ENCODE measurements around the gene ATXN2.

ATXN2 gene

GRCh38 chr12:111454716-111455447 lies 144.2 kb downstream of the ATXN2 start:
- Histone ChIP-seq H3K27me3 (ENCODE audit: insufficient read depth, low read depth, severe bottlenecking) (no peaks in the 10 kb centered on the region), H3K4me3 (ENCODE audit: low read depth, low read length) (no peak overlapping the region), H3K27ac (no peak overlapping the region), H3K9me3 (ENCODE audit: severe bottlenecking) (no peaks in the 10 kb centered on the region), H3K36me3 (peaks cover 50% of the 10 kb centered on the region)
- DNase-seq: no peak
- TF ChIP-seq CTCF (IDR thresholded peaks at IDR 0.05; ENCODE audit: low read depth, low read length): no peak

- no peaks in the 10 kb centered on the region for H3K9me3 ChIP-seq (ENCODE audit: severe bottlenecking)
- H3K36me3 ChIP-seq: peaks cover 50% of the 10 kb centered on the region
- no peak overlapping the region for H3K27ac ChIP-seq
- no peak for DNase-seq
- H3K4me3 ChIP-seq (ENCODE audit: low read depth, low read length): no peak overlapping the region
- H3K27me3 ChIP-seq (ENCODE audit: insufficient read depth, low read depth, severe bottlenecking): no peaks in the 10 kb centered on the region
- no peak for TF ChIP-seq CTCF (IDR thresholded peaks at IDR 0.05; ENCODE audit: low read depth, low read length)
Measured at GRCh38 chr12:111454311-111454710, 144.8 kb downstream of the ATXN2 start.

- Histone ChIP-seq H3K36me3 (peaks cover 54% of the 10 kb centered on the region), H3K27ac (no peak overlapping the region), H3K4me3 (ENCODE audit: low read depth, low read length) (no peak overlapping the region), H3K9me3 (ENCODE audit: severe bottlenecking) (no peaks in the 10 kb centered on the region), H3K27me3 (ENCODE audit: insufficient read depth, low read depth, severe bottlenecking) (no peaks in the 10 kb centered on the region)
- TF ChIP-seq CTCF (IDR thresholded peaks at IDR 0.05; ENCODE audit: low read depth, low read length): no peak
- DNase-seq: no peak
Measured at GRCh38 chr12:111453071-111453989, 145.8 kb downstream of the ATXN2 start.

- Histone ChIP-seq H3K9me3 (ENCODE audit: severe bottlenecking) (no peaks in the 10 kb centered on the region), H3K27me3 (ENCODE audit: insufficient read depth, low read depth, severe bottlenecking) (no peaks in the 10 kb centered on the region), H3K27ac (no peak overlapping the region), H3K36me3 (peaks cover 59% of the 10 kb centered on the region), H3K4me3 (ENCODE audit: low read depth, low read length) (no peak overlapping the region)
- peak; percentile 47 for TF ChIP-seq CTCF (IDR thresholded peaks at IDR 0.05; ENCODE audit: low read depth, low read length)
- no peak for DNase-seq
Measured at GRCh38 chr12:111451649-111452129, 147.4 kb downstream of the ATXN2 start.

GRCh38 chr12:111451232-111451631 lies 147.9 kb downstream of the ATXN2 start:
- no peak for DNase-seq
- H3K36me3 ChIP-seq: peaks cover 56% of the 10 kb centered on the region

More at GRCh38 chr12:111451232-111451631, 147.9 kb downstream of the ATXN2 start:
- Histone ChIP-seq H3K9me3 (ENCODE audit: severe bottlenecking) (no peaks in the 10 kb centered on the region), H3K27me3 (ENCODE audit: insufficient read depth, low read depth, severe bottlenecking) (no peaks in the 10 kb centered on the region), H3K4me3 (ENCODE audit: low read depth, low read length) (no peak overlapping the region), H3K27ac (no peak overlapping the region)
- TF ChIP-seq CTCF (IDR thresholded peaks at IDR 0.05; ENCODE audit: low read depth, low read length): no peak
